SK-N-SH (cell line): ENCODE measurements around the gene FUS.

Source experiments
- JUND ChIP-seq: IDR thresholded peaks from 2 replicates; pipeline ENCODE4 v1.4.0; 2012
- NFIC ChIP-seq: IDR thresholded peaks from 2 replicates; pipeline ENCODE4 v1.4.0; 2012; ENCODE audit warnings: borderline replicate concordance
- REST ChIP-seq: IDR thresholded peaks from 2 replicates; pipeline ENCODE4 v1.6.1; 2012; ENCODE audit warnings: mild to moderate bottlenecking, low read depth, low read length, moderate library complexity
- USF2 ChIP-seq: fragments of 150-350 bp; IDR thresholded peaks from 2 replicates; pipeline ENCODE4 v1.6.1; 2017; ENCODE audit warnings: antibody characterized with exemption, low read length, low read depth, borderline replicate concordance
- TF ChIP-seq, protein P1 (sequence below): fragments of 200-600 bp; sonication (generic); IDR thresholded peaks from 2 replicates; pipeline ENCODE4 v1.6.1; 2017; ENCODE audit warnings: antibody characterized with exemption, mild to moderate bottlenecking, moderate library complexity
- TF ChIP-seq, protein P2 (sequence below): IDR thresholded peaks from 2 replicates; pipeline ENCODE4 v1.4.0; 2012; ENCODE audit warnings: low read depth, borderline replicate concordance

GRCh38 chr16:31134625-31135534 is 45.1 kb upstream of the FUS start:
- TF ChIP-seq, protein P1, sequence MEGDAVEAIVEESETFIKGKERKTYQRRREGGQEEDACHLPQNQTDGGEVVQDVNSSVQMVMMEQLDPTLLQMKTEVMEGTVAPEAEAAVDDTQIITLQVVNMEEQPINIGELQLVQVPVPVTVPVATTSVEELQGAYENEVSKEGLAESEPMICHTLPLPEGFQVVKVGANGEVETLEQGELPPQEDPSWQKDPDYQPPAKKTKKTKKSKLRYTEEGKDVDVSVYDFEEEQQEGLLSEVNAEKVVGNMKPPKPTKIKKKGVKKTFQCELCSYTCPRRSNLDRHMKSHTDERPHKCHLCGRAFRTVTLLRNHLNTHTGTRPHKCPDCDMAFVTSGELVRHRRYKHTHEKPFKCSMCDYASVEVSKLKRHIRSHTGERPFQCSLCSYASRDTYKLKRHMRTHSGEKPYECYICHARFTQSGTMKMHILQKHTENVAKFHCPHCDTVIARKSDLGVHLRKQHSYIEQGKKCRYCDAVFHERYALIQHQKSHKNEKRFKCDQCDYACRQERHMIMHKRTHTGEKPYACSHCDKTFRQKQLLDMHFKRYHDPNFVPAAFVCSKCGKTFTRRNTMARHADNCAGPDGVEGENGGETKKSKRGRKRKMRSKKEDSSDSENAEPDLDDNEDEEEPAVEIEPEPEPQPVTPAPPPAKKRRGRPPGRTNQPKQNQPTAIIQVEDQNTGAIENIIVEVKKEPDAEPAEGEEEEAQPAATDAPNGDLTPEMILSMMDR = no peak
- TF ChIP-seq JUND (no peak), REST (no peak), USF2 (no peak), NFIC (no peak)
- TF ChIP-seq, protein P2, sequence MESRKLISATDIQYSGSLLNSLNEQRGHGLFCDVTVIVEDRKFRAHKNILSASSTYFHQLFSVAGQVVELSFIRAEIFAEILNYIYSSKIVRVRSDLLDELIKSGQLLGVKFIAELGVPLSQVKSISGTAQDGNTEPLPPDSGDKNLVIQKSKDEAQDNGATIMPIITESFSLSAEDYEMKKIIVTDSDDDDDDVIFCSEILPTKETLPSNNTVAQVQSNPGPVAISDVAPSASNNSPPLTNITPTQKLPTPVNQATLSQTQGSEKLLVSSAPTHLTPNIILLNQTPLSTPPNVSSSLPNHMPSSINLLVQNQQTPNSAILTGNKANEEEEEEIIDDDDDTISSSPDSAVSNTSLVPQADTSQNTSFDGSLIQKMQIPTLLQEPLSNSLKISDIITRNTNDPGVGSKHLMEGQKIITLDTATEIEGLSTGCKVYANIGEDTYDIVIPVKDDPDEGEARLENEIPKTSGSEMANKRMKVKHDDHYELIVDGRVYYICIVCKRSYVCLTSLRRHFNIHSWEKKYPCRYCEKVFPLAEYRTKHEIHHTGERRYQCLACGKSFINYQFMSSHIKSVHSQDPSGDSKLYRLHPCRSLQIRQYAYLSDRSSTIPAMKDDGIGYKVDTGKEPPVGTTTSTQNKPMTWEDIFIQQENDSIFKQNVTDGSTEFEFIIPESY = no peak
